ENCODE data around the gene KCNJ16. TPM values are rescaled to one million over a fixed set of nuclear protein-coding genes. Genes with fewer than 3 reads are reported as not detected.

Gene KCNJ16
- total RNA-seq, 2 donors from 2014 or later: not detected

GRCh38 chr17:70076189-70076588 lies 1.2 kb downstream of the KCNJ16 start:
- Mint-ChIP-seq H3K27ac (no peak overlapping the region), H3K9me3 (peaks cover 4% of the 10 kb centered on the region), H3K36me3 (ENCODE audit: low read depth) (no peaks in the 10 kb centered on the region), H3K4me1 (no peaks in the 10 kb centered on the region), H3K27me3 (peaks cover 4% of the 10 kb centered on the region), H3K4me3 (no peak overlapping the region)
- no peak for ATAC-seq (replicated peaks)

DNA sequence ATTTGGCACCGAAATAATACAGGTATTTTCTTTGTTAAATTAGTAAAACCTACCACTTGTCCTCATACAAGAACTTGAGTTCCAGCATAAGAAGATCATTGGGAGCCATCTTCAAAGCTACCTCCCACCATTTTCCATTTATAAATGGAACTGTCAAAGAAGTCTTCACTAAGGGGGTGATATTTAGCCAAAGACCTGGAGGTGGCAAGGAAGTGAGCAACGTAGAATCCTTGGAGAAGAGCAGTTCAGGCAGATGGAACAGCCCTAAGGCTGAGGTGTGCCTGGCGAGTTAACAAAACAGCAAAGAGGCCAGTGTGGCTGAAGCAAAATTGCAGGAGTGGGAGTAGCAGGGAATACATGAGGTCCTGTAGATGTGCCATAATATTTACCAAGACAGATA lies 1.8 kb downstream of the KCNJ16 start:
- Mint-ChIP-seq H3K9me3 (peaks cover 4% of the 10 kb centered on the region), H3K27me3 (peaks cover 4% of the 10 kb centered on the region), H3K4me3 (no peak overlapping the region), H3K4me1 (no peaks in the 10 kb centered on the region), H3K27ac (no peak overlapping the region), H3K36me3 (ENCODE audit: low read depth) (no peaks in the 10 kb centered on the region)
- no peak for ATAC-seq (replicated peaks)

GRCh38 chr17:70078549-70078948 lies 3.5 kb downstream of the KCNJ16 start:
- Mint-ChIP-seq H3K9me3 (peaks cover 4% of the 10 kb centered on the region), H3K4me3 (no peak overlapping the region), H3K27ac (no peak overlapping the region), H3K36me3 (ENCODE audit: low read depth) (no peaks in the 10 kb centered on the region), H3K4me1 (no peaks in the 10 kb centered on the region), H3K27me3 (peaks cover 4% of the 10 kb centered on the region)
- ATAC-seq (replicated peaks): no peak

DNA sequence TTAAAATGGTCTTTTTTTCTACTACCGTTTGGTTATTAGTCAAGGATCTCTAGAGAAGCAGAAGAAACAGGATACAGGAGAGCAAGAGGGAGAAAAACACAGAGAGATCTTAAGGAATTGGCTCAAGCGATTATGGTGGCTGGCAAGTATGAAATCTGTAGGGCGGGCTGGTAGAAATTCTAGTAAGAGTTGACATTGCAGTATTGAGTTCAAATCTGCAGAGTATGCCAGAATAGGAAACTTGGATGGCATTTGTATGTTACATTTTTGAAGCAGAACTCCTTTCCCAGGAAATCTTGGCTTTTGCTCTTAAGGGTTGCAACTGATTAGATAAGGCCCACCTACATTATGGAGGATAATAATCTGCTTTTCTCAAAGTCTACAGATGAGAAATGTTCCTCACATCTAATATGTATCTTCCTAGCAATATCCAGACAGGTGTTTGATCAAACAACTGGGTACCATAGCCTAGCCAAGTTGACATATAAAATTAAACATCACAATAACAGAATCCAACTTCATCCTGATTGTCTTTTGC lies 4.0 kb downstream of the KCNJ16 start:
- Mint-ChIP-seq H3K27me3 (peaks cover 4% of the 10 kb centered on the region), H3K36me3 (ENCODE audit: low read depth) (no peaks in the 10 kb centered on the region), H3K4me3 (no peak overlapping the region), H3K27ac (no peak overlapping the region), H3K4me1 (no peaks in the 10 kb centered on the region), H3K9me3 (peaks cover 4% of the 10 kb centered on the region)
- no peak for ATAC-seq (replicated peaks)

DNA sequence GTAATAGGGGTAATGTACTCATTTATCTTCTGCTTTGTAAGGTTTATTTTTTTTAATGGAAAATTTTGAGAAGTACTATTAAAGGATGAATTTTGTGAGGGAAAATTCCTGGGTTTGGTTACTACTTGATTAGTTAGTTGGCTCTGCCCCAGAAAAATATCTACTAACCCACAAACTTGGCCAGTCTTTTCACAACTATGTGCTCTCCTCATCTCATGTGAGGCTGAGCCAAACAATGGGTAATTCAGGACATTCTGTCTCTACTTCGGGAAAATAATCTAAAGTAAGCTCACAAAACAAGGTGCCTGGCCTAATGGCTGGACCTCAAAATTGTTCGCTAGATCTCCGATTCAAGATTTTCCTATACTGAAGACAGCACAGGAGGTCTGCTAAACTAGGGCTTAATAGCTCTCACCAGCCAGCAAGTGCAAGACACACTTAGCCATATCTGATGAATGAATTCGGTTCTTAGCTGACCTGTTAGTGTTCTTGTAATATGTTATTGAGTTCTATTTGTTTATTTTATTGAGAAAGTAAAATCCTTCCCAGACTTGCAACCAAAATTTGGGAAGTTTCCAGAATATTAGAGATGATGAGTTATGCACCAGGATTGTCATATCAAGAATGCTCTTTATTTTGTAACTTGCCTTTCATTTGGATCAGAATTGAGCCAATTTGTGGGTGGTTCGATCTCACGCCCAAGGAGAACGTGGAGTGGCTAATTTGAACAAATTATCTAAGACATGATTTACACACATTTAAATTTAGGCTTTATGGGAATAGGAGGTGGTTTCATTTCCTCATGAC lies 5.7 kb downstream of the KCNJ16 start:
- no peaks in the 10 kb centered on the region for H3K4me1 Mint-ChIP-seq
- no peak overlapping the region for H3K27ac Mint-ChIP-seq
- no peak for ATAC-seq (replicated peaks)
- no peaks in the 10 kb centered on the region for H3K9me3 Mint-ChIP-seq
- H3K36me3 Mint-ChIP-seq (ENCODE audit: low read depth): no peaks in the 10 kb centered on the region
- no peak overlapping the region for H3K4me3 Mint-ChIP-seq
- peaks cover 3% of the 10 kb centered on the region for H3K27me3 Mint-ChIP-seq

GRCh38 chr17:70081885-70082284 lies 6.9 kb downstream of the KCNJ16 start:
- Mint-ChIP-seq H3K27ac (no peak overlapping the region), H3K4me3 (no peak overlapping the region), H3K36me3 (ENCODE audit: low read depth) (no peaks in the 10 kb centered on the region), H3K4me1 (no peaks in the 10 kb centered on the region), H3K27me3 (peaks cover 3% of the 10 kb centered on the region), H3K9me3 (no peaks in the 10 kb centered on the region)
- no peak for ATAC-seq (replicated peaks)

- no peak for ATAC-seq (replicated peaks)
- Mint-ChIP-seq H3K36me3 (ENCODE audit: low read depth) (no peaks in the 10 kb centered on the region), H3K4me3 (no peak overlapping the region), H3K27ac (no peak overlapping the region), H3K27me3 (peaks cover 3% of the 10 kb centered on the region), H3K4me1 (no peaks in the 10 kb centered on the region), H3K9me3 (no peaks in the 10 kb centered on the region)
Observed at GRCh38 chr17:70084476-70084875, 9.5 kb downstream of the KCNJ16 start.

DNA sequence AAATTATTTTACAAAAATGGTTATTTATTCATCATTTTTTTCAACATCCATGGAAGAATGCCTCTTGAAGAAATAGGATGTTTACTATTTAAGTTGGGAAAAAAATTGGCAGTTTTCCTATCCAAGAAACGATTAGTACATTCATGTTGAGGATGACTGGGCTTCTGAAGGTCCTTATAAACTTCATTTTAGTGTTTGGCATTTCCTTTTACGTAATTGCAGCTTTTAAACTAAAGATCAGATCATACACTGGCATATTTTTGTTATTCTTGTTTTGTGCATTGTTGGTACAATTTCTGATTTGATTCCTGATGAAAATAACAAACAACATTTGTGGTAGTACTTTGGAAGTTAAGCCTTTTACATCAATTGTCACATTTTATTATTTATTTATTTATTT lies 11.5 kb downstream of the KCNJ16 start:
- H3K36me3 Mint-ChIP-seq (ENCODE audit: low read depth): no peaks in the 10 kb centered on the region
- no peak for ATAC-seq (replicated peaks)
- peaks cover 3% of the 10 kb centered on the region for H3K27me3 Mint-ChIP-seq
- no peaks in the 10 kb centered on the region for H3K9me3 Mint-ChIP-seq
- no peaks in the 10 kb centered on the region for H3K4me1 Mint-ChIP-seq
- H3K4me3 Mint-ChIP-seq: no peak overlapping the region
- H3K27ac Mint-ChIP-seq: no peak overlapping the region

DNA sequence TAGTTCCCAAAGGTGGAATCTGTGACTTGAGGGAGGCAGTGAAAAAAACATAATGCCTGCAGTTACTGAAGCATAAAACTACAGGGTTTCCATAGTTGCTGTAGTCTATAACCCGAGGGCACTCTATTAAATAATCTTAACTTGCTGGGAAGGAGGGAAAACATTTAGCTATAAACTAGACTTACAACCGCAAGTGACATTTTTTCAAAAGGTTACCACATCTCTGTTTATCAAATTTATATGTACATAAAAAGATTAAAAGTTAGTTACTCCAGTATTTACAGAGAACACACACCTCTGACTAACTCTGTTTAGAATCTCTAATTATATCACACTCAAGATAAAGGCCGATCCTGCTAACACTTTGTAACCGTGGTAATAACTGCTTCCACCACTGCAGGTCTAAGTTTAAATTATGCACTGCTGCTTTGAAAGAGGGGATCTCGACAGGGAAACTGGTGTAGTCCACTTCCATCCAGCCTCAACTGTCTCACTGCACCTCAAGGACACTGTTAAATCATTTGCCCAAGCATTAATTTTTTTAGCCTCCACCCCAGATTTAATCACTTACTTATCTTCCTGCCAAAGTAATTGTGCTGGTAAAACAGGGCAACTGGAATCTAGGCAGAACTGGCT lies 14.6 kb downstream of the KCNJ16 start:
- no peaks in the 10 kb centered on the region for H3K36me3 Mint-ChIP-seq (ENCODE audit: low read depth)
- no peak overlapping the region for H3K27ac Mint-ChIP-seq
- no peak overlapping the region for H3K4me3 Mint-ChIP-seq
- no peaks in the 10 kb centered on the region for H3K9me3 Mint-ChIP-seq
- H3K27me3 Mint-ChIP-seq: peaks cover 3% of the 10 kb centered on the region
- ATAC-seq (replicated peaks): no peak
- no peaks in the 10 kb centered on the region for H3K4me1 Mint-ChIP-seq

DNA sequence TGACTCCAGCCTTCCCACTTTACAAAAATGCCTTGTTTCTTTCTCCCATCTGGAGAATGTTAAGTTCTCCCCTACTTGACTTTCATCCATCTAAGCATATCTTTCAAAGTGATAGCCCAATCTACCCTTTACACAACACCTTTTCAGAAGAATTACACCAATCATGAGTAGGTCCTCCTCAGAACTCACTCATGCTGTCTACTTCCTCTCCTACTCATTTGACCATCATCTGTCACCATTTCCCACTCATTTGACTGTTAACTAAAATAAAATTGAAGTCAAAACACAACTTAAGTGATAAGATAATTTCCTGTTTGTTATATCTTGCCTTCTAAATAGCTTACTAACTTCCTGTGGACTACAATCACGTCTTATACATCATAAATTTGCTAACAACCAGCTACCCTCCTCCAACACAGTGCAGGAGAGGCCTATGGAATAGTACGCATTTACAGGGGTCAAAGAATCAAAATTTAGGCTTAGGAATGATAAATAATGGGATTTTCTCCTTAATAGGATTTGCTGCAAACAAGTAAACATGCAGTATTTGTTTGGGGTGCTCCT lies 16.1 kb downstream of the KCNJ16 start:
- ATAC-seq (replicated peaks): peak; percentile 24
- no peaks in the 10 kb centered on the region for H3K27me3 Mint-ChIP-seq
- H3K36me3 Mint-ChIP-seq (ENCODE audit: low read depth): no peaks in the 10 kb centered on the region
- H3K4me1 Mint-ChIP-seq: no peaks in the 10 kb centered on the region
- H3K4me3 Mint-ChIP-seq: no peak overlapping the region
- no peaks in the 10 kb centered on the region for H3K9me3 Mint-ChIP-seq
- H3K27ac Mint-ChIP-seq: no peak overlapping the region

GRCh38 chr17:70091696-70092095 lies 16.7 kb downstream of the KCNJ16 start:
- no peak overlapping the region for H3K27ac Mint-ChIP-seq

GRCh38 chr17:70093163-70093562 lies 18.1 kb downstream of the KCNJ16 start:
- Mint-ChIP-seq H3K4me3 (no peak overlapping the region), H3K27ac (no peak overlapping the region), H3K27me3 (peaks cover 7% of the 10 kb centered on the region), H3K4me1 (no peaks in the 10 kb centered on the region), H3K9me3 (no peaks in the 10 kb centered on the region), H3K36me3 (ENCODE audit: low read depth) (no peaks in the 10 kb centered on the region)
- ATAC-seq (replicated peaks): no peak

More at GRCh38 chr17:70091696-70092095, 16.7 kb downstream of the KCNJ16 start:
- no peak for ATAC-seq (replicated peaks)
- H3K36me3 Mint-ChIP-seq (ENCODE audit: low read depth): no peaks in the 10 kb centered on the region
- H3K27me3 Mint-ChIP-seq: no peaks in the 10 kb centered on the region
- no peaks in the 10 kb centered on the region for H3K4me1 Mint-ChIP-seq
- H3K9me3 Mint-ChIP-seq: no peaks in the 10 kb centered on the region
- no peak overlapping the region for H3K4me3 Mint-ChIP-seq

GRCh38 chr17:70095455-70095854 lies 20.4 kb downstream of the KCNJ16 start:
- Mint-ChIP-seq H3K4me3 (no peak overlapping the region), H3K27me3 (peaks cover 18% of the 10 kb centered on the region), H3K27ac (no peak overlapping the region), H3K4me1 (no peaks in the 10 kb centered on the region), H3K9me3 (no peaks in the 10 kb centered on the region), H3K36me3 (ENCODE audit: low read depth) (no peaks in the 10 kb centered on the region)
- ATAC-seq (replicated peaks): no peak

- H3K4me1 Mint-ChIP-seq: no peaks in the 10 kb centered on the region
- no peak for ATAC-seq (replicated peaks)
- no peak overlapping the region for H3K27ac Mint-ChIP-seq
- H3K9me3 Mint-ChIP-seq: no peaks in the 10 kb centered on the region
- no peaks in the 10 kb centered on the region for H3K36me3 Mint-ChIP-seq (ENCODE audit: low read depth)
- H3K27me3 Mint-ChIP-seq: peaks cover 19% of the 10 kb centered on the region
- H3K4me3 Mint-ChIP-seq: no peak overlapping the region
Observed at GRCh38 chr17:70096861-70097260, 21.8 kb downstream of the KCNJ16 start.

GRCh38 chr17:70098030-70098429 lies 23.0 kb downstream of the KCNJ16 start:
- H3K36me3 Mint-ChIP-seq (ENCODE audit: low read depth): no peaks in the 10 kb centered on the region
- peaks cover 25% of the 10 kb centered on the region for H3K27me3 Mint-ChIP-seq
- no peaks in the 10 kb centered on the region for H3K9me3 Mint-ChIP-seq
- H3K4me1 Mint-ChIP-seq: no peaks in the 10 kb centered on the region
- H3K4me3 Mint-ChIP-seq: no peak overlapping the region
- H3K27ac Mint-ChIP-seq: no peak overlapping the region
- ATAC-seq (replicated peaks): no peak

All from activated T-helper 17 cell treated with anti-CD3 and anti-CD28 coated beads, Interleukin-2, amount 50 U/mL, for 72 hours (primary cell).